Measurements from ENCODE around the gene CDON. TPM values are rescaled to one million over a fixed set of nuclear protein-coding genes. Genes with fewer than 3 reads are reported as not detected.

Gene CDON
- total and polyA plus RNA-seq, 9 of the 15 experiments (the other 6 are each of a cell fraction or from before 2014, with no cell fraction given) = 0.08 to 0.64 (median 0.40) TPM

DNA sequence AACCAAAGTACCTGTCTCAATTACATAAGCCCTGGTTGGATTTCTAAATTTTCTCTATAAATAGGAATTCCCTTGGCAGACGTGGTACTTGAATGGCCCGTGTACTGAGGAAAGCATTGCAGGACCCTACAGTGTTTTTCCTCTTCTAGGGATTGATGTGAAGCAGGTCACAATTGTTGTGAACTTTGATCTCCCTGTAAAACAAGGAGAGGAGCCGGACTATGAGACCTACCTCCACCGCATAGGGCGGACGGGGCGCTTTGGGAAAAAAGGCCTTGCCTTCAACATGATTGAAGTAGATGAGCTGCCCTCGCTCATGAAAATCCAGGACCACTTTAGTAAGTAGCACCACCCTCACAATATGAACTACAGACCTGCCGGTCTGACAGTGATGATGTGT lies 141.6 kb downstream of the CDON start:
- Histone ChIP-seq H3K27me3 (ENCODE audit: control insufficient read depth in 2 of 2, insufficient read depth in 2 of 2, low read length in 2 of 2) (peaks cover 60 to 74% of the 10 kb centered on the region in 2 experiments), H3K4me1 (replicated peaks in 1 of 2; ENCODE audit: control insufficient read depth in 2 of 2, insufficient read depth in 2 of 2, low read length in 2 of 2) (no peaks in the 10 kb centered on the region), H3K4me3 (no peak overlapping the region), H4K20me1 (replicated peaks; ENCODE audit: control insufficient read depth, insufficient read depth, low read length) (no peaks in the 10 kb centered on the region; the same call in 1 of the 2 replicates), H3K4me2 (ENCODE audit: insufficient read depth, low read length) (no peak overlapping the region), H2AFZ (ENCODE audit: low read depth, low read length) (no peak overlapping the region), H3K9ac (ENCODE audit: insufficient read depth in 1 of 2, low read depth in 2 of 2, low read length in 2 of 2) (no peak overlapping the region), H3K79me2 (ENCODE audit: control insufficient read depth, insufficient read depth, low read length) (no peaks in the 10 kb centered on the region), H3K36me3 (ENCODE audit: control insufficient read depth, insufficient read depth, low read length) (no peaks in the 10 kb centered on the region), H3K9me3 (replicated peaks; ENCODE audit: control insufficient read depth, insufficient read depth, low read depth, low read length) (no peaks in the 10 kb centered on the region), H3K9me1 (ENCODE audit: control insufficient read depth, insufficient read depth, low read length) (no peaks in the 10 kb centered on the region), H3K27ac (ENCODE audit: extremely low read depth, low read depth, low read length) (no peak overlapping the region)
- 2% methylated on average over 9 of the region's 9 CpGs for WGBS (ENCODE audit: insufficient coverage, low coverage, missing lambda C conversion rate)
- DNase-seq (ENCODE audit: extremely low read depth in 1 of 4, low spot score in 3 of 4) (no peak), ATAC-seq (no peak), FAIRE-seq (no peak)
- no peak for TF ChIP-seq PTTG1 (tag; IDR thresholded peaks at IDR 0.05; ENCODE audit: low read depth)
- ChIA-PET POLR2A (interaction anchor here (0.9 kb wide), 1 partner anchor 18 kb away, joined by 3 read pairs; the partner anchor contains the start of gene PUS3), CTCF (ENCODE audit: low intra/inter-chr PET ratio) (interaction anchor here (0.6 to 1.3 kb wide), 2 partner anchors 216 to 274 kb away, joined by 3 to 4 read pairs; no protein-coding TSS in a partner anchor)
- intact Hi-C loops (cut with micrococcal nuclease) (loop anchor here (5.0 to 10.0 kb wide), 2 partner anchors 134 to 386 kb away; no protein-coding TSS in a partner anchor), in situ Hi-C loops (cut with MboI) (loop anchor here (5.0 kb wide), 1 partner anchor 276 kb away; no protein-coding TSS in a partner anchor)
- no TSS peak for BruUV-seq (replicated peaks)

GRCh38 chr11:125918140-125918840 lies 144.4 kb downstream of the CDON start:
- H3K4me3 ChIP-seq = no peak overlapping the region
- no peak overlapping the region for H3K4me2 ChIP-seq (ENCODE audit: insufficient read depth, low read length)
- no peaks in the 10 kb centered on the region; the same call in 1 of the 2 replicates for H4K20me1 ChIP-seq (replicated peaks; ENCODE audit: control insufficient read depth, insufficient read depth, low read length)
- no peak overlapping the region for H2AFZ ChIP-seq (ENCODE audit: low read depth, low read length)
- in situ Hi-C loops (cut with MboI) = no loop called here
- H3K79me2 ChIP-seq (ENCODE audit: control insufficient read depth, insufficient read depth, low read length) = no peaks in the 10 kb centered on the region
- H3K9me1 ChIP-seq (ENCODE audit: control insufficient read depth, insufficient read depth, low read length) = no peaks in the 10 kb centered on the region
- BruUV-seq (replicated peaks) = no TSS peak
- no peaks in the 10 kb centered on the region for H3K36me3 ChIP-seq (ENCODE audit: control insufficient read depth, insufficient read depth, low read length)
- ChIA-PET CTCF (ENCODE audit: low intra/inter-chr PET ratio) (no interaction called here), POLR2A (interaction anchor here (1.5 kb wide), 2 partner anchors 14 to 16 kb away, joined by 7 to 9 read pairs; partner anchors contain the start of gene PUS3)
- ATAC-seq (no peak; the same call in 2 of the 3 replicates), FAIRE-seq (no peak), DNase-seq (ENCODE audit: extremely low read depth in 1 of 4, low spot score in 3 of 4) (no peak)
- intact Hi-C loops (cut with micrococcal nuclease) = no loop called here
- H3K4me1 ChIP-seq (replicated peaks in 1 of 2; ENCODE audit: control insufficient read depth in 2 of 2, insufficient read depth in 2 of 2, low read length in 2 of 2) = no peaks in the 10 kb centered on the region
- H3K9ac ChIP-seq (ENCODE audit: insufficient read depth in 1 of 2, low read depth in 2 of 2, low read length in 2 of 2) = no peak overlapping the region
- WGBS (ENCODE audit: insufficient coverage, low coverage, missing lambda C conversion rate) = 2% methylated on average over 13 of the region's 13 CpGs
- H3K27ac ChIP-seq (ENCODE audit: extremely low read depth, low read depth, low read length) = no peak overlapping the region
- peaks cover 55 to 58% of the 10 kb centered on the region in 2 experiments for H3K27me3 ChIP-seq (ENCODE audit: control insufficient read depth in 2 of 2, insufficient read depth in 2 of 2, low read length in 2 of 2)
- H3K9me3 ChIP-seq (replicated peaks; ENCODE audit: control insufficient read depth, insufficient read depth, low read depth, low read length) = no peaks in the 10 kb centered on the region
- TF ChIP-seq RFX7 (CRISPR knock-in tag; IDR thresholded peaks at IDR 0.05) = no peak
- TF ChIP-seq PHTF2 (CRISPR knock-in tag; IDR thresholded peaks at IDR 0.05) = no peak
- TF ChIP-seq, protein P1, sequence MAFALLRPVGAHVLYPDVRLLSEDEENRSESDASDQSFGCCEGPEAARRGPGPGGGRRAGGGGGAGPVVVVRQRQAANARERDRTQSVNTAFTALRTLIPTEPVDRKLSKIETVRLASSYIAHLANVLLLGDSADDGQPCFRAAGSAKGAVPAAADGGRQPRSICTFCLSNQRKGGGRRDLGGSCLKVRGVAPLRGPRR (CRISPR knock-in tag; IDR thresholded peaks at IDR 0.05) = no peak
- peak in 2 of 3 experiments; percentile 15 to 20; a peak in 1 of 6 replicates for TF ChIP-seq CTCF (IDR thresholded peaks at IDR 0.05 in 2 of 3, conservative IDR thresholded peaks at IDR 0.05 in 1 of 3; ENCODE audit: insufficient read depth in 2 of 3, low read depth in 1 of 3, low read length in 3 of 3)
- TF ChIP-seq, protein P2, sequence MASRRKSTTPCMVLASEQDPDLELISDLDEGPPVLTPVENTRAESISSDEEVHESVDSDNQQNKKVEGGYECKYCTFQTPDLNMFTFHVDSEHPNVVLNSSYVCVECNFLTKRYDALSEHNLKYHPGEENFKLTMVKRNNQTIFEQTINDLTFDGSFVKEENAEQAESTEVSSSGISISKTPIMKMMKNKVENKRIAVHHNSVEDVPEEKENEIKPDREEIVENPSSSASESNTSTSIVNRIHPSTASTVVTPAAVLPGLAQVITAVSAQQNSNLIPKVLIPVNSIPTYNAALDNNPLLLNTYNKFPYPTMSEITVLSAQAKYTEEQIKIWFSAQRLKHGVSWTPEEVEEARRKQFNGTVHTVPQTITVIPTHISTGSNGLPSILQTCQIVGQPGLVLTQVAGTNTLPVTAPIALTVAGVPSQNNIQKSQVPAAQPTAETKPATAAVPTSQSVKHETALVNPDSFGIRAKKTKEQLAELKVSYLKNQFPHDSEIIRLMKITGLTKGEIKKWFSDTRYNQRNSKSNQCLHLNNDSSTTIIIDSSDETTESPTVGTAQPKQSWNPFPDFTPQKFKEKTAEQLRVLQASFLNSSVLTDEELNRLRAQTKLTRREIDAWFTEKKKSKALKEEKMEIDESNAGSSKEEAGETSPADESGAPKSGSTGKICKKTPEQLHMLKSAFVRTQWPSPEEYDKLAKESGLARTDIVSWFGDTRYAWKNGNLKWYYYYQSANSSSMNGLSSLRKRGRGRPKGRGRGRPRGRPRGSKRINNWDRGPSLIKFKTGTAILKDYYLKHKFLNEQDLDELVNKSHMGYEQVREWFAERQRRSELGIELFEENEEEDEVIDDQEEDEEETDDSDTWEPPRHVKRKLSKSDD (conservative IDR thresholded peaks at IDR 0.05; ENCODE audit: low read length) = no peak
